Astrocyte (in vitro differentiated cells and primary cell): ENCODE results near the gene LYPD4.

ENCODE experiments used
- EZH2 ChIP-seq: IDR thresholded peaks from 2 replicates; pipeline ENCODE4 v1.6.1; 2012; ENCODE audit warnings: mild to moderate bottlenecking, low read length, inconsistent platforms; ENCODE audit not compliant: insufficient read depth
- TF ChIP-seq, protein P1 (sequence below): IDR thresholded peaks from 2 replicates; pipeline ENCODE4 v1.5.1; 2011; ENCODE audit warnings: low read depth, mild to moderate bottlenecking, inconsistent platforms, low read length, moderate library complexity; ENCODE audit not compliant: insufficient read depth

- TF ChIP-seq, protein P1, sequence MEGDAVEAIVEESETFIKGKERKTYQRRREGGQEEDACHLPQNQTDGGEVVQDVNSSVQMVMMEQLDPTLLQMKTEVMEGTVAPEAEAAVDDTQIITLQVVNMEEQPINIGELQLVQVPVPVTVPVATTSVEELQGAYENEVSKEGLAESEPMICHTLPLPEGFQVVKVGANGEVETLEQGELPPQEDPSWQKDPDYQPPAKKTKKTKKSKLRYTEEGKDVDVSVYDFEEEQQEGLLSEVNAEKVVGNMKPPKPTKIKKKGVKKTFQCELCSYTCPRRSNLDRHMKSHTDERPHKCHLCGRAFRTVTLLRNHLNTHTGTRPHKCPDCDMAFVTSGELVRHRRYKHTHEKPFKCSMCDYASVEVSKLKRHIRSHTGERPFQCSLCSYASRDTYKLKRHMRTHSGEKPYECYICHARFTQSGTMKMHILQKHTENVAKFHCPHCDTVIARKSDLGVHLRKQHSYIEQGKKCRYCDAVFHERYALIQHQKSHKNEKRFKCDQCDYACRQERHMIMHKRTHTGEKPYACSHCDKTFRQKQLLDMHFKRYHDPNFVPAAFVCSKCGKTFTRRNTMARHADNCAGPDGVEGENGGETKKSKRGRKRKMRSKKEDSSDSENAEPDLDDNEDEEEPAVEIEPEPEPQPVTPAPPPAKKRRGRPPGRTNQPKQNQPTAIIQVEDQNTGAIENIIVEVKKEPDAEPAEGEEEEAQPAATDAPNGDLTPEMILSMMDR = no peak
- TF ChIP-seq EZH2 = no peak
These were observed 17.4 kb upstream of the LYPD4 start for GRCh38 chr19:41861846-41862245.
